SK-N-SH (cell line): ENCODE data around the gene PALLD. TPM values are rescaled to one million over a fixed set of nuclear protein-coding genes. Genes with fewer than 3 reads are reported as not detected.

ENCODE experiments used
- CTCF ChIA-PET: fragments of 300-600, 350-600 bp; formaldehyde crosslinking; extraction: SDS; loops from one replicate; lab custom pipeline; 2021; lab: Yijun Ruan, JAX
- POLR2A ChIA-PET: fragments of 350-600 bp; sonication (Branson Sonifier 250); formaldehyde crosslinking; extraction: SDS; loops from one replicate; lab custom pipeline; 2020; ENCODE audit warnings: antibody characterized with exemption, inconsistent platforms; lab: Yijun Ruan, JAX
- DNase-seq: peaks from one replicate; pipeline ENCODE4 v3.0.0; 2012
- H2AFZ ChIP-seq: fragments of 200-600 bp; sonication (generic); 2 replicates; pipeline ENCODE4 v1.8.1; 2016; ENCODE audit warnings: antibody characterized with exemption, mild to moderate bottlenecking, low read depth
- H3F3A ChIP-seq: fragments of 200-600 bp; sonication (generic); replicated peaks from 2 replicates; pipeline ENCODE3; 2016; ENCODE audit warnings: antibody characterized with exemption, mild to moderate bottlenecking; ENCODE audit not compliant: insufficient read depth
- H3K27ac ChIP-seq, 2 experiments: fragments of 200-500 bp in 1 of 2; fragments of 200-600 bp in 1 of 2; sonication (Bioruptor generic) in 1 of 2; sonication (generic), shearing (Covaris generic) in 1 of 2; 2 replicates each; pipeline versions ENCODE4 v1.5.1 to v1.6.1; 2014 to 2016; ENCODE audit warnings: low read depth in 2 of 2, inconsistent platforms in 1 of 2, low read length in 1 of 2, mild to moderate bottlenecking in 1 of 2, mixed read lengths in 1 of 2
- H3K27me3 ChIP-seq: fragments of 200-600 bp; sonication (generic), shearing (Covaris generic); 2 replicates; pipeline ENCODE4 v1.6.1; 2016; ENCODE audit warnings: mixed run types; ENCODE audit not compliant: insufficient read depth
- H3K36me3 ChIP-seq, 2 experiments: fragments of 200-500 bp in 1 of 2; fragments of 200-600 bp in 1 of 2; sonication (Bioruptor generic) in 1 of 2; sonication (generic) in 1 of 2; replicated peaks in 1 of 2; 2 replicates each; pipeline versions ENCODE3 to v1.5.1; 2014 to 2016; ENCODE audit warnings: low read length in 1 of 2, mild to moderate bottlenecking in 1 of 2; ENCODE audit not compliant: insufficient read depth in 2 of 2, control insufficient read depth in 1 of 2
- H3K4me1 ChIP-seq, 2 experiments: fragments of 200-500 bp in 1 of 2; fragments of 200-600 bp in 1 of 2; sonication (Bioruptor generic) in 1 of 2; sonication (generic), shearing (Covaris generic) in 1 of 2; 2 replicates each; pipeline versions ENCODE4 v1.5.1 to v1.6.1; 2014 to 2016; ENCODE audit warnings: low read depth in 1 of 2, low read length in 1 of 2, mixed run types in 1 of 2; ENCODE audit not compliant: insufficient read depth in 2 of 2, control insufficient read depth in 1 of 2
- H3K4me2 ChIP-seq: fragments of 200-600 bp; sonication (generic), shearing (Covaris generic); 2 replicates; pipeline ENCODE4 v1.6.1; 2017; ENCODE audit warnings: mixed run types
- H3K4me3 ChIP-seq, 2 experiments: fragments of 200-500 bp in 1 of 2; fragments of 200-600 bp in 1 of 2; sonication (Bioruptor generic) in 1 of 2; sonication (generic), shearing (Covaris generic) in 1 of 2; 2 replicates each; pipeline versions ENCODE4 v1.5.1 to v1.8.1; 2014 to 2016; ENCODE audit warnings: low read depth in 2 of 2, inconsistent platforms in 1 of 2, low read length in 1 of 2, mild to moderate bottlenecking in 1 of 2, mixed read lengths in 1 of 2, moderate library complexity in 1 of 2
- H3K79me2 ChIP-seq: fragments of 200-600 bp; sonication (generic); 2 replicates; pipeline ENCODE4 v1.8.1; 2017; ENCODE audit warnings: mild to moderate bottlenecking; ENCODE audit not compliant: insufficient read depth
- H3K9ac ChIP-seq: fragments of 200-600 bp; sonication (generic); 2 replicates; pipeline ENCODE4 v1.6.1; 2017; ENCODE audit warnings: mixed run types
- H3K9me2 ChIP-seq: fragments of 200-600 bp; sonication (generic); 2 replicates; pipeline ENCODE4 v1.6.1; 2017; ENCODE audit warnings: mixed run types
- H3K9me3 ChIP-seq: fragments of 200-600 bp; sonication (generic); 2 replicates; pipeline ENCODE4 v1.6.1; 2017; ENCODE audit warnings: mixed run types, mild to moderate bottlenecking, moderate library complexity
- H4K20me1 ChIP-seq: fragments of 200-600 bp; sonication (generic); 2 replicates; pipeline ENCODE4 v1.6.1; 2017; ENCODE audit warnings: mild to moderate bottlenecking, mixed run types; ENCODE audit not compliant: insufficient read depth
- CTCF ChIP-seq: fragments of 200-600 bp; sonication (generic); IDR thresholded peaks from 2 replicates; pipeline ENCODE4 v1.6.1; 2017; ENCODE audit warnings: antibody characterized with exemption, mild to moderate bottlenecking, moderate library complexity
- ELF1 ChIP-seq: IDR thresholded peaks from 2 replicates; pipeline ENCODE4 v1.4.0; 2012
- EP300 ChIP-seq, 2 experiments: IDR thresholded peaks; 2 replicates each; pipeline versions ENCODE4 v1.4.0 to v1.6.1; 2012; ENCODE audit warnings: borderline replicate concordance in 1 of 2, low read depth in 1 of 2, low read length in 1 of 2
- FOSL2 ChIP-seq: IDR thresholded peaks from 2 replicates; pipeline ENCODE4 v1.4.0; 2012; ENCODE audit warnings: low read depth, mild to moderate bottlenecking, moderate library complexity, borderline replicate concordance
- GABPA ChIP-seq: IDR thresholded peaks from 2 replicates; pipeline ENCODE4 v1.4.0; 2012; ENCODE audit warnings: low read depth, mild to moderate bottlenecking
- GATA2 ChIP-seq: sonication (generic); formaldehyde crosslinking; IDR thresholded peaks from 2 replicates; pipeline ENCODE4 v1.5.0; 2020; ENCODE audit warnings: mild to moderate bottlenecking, missing genetic modification reagents
- MAX ChIP-seq: IDR thresholded peaks from 2 replicates; pipeline ENCODE4 v1.4.0; 2012; ENCODE audit warnings: low read depth
- MXI1 ChIP-seq: IDR thresholded peaks from 2 replicates; pipeline ENCODE4 v1.6.1; 2012; ENCODE audit warnings: mild to moderate bottlenecking, low read depth, low read length, improper control_type of control experiment
- PBX3 ChIP-seq: IDR thresholded peaks from 2 replicates; pipeline ENCODE4; 2012
- RAD21 ChIP-seq: IDR thresholded peaks from 2 replicates; pipeline ENCODE4 v1.6.1; 2012; ENCODE audit warnings: mild to moderate bottlenecking, low read length
- TAF1 ChIP-seq: IDR thresholded peaks from 2 replicates; pipeline ENCODE4 v1.6.1; 2012; ENCODE audit warnings: low read depth, mild to moderate bottlenecking, low read length, moderate library complexity, borderline replicate concordance
- WGBS: methylation state at CpG from one replicate; pipeline ENCODE4 v1.1.6; 2017; ENCODE audit warnings: low lambda C conversion rate; 5-methylcytosine and 5-hydroxymethylcytosine counted together
- polyA plus RNA-seq, 3 experiments: library from polyadenylated mRNA; depleted of rRNA; stranded (reverse); fragments of >200 nt; gene quantifications; 2 replicates each; pipeline ENCODE4 v1.2.3, GENCODE V29; 2012

The PALLD gene
- polyA plus RNA-seq, 1 of the 3 experiments (the other 2 are of a cell fraction): 33.0 TPM

GRCh38 chr4:168551211-168551610 is 54.4 kb downstream of the PALLD start (continued):
- TF ChIP-seq CTCF: no peak
- TF ChIP-seq PBX3: peak; percentile 80
- TF ChIP-seq GATA2 (CRISPR knock-in tag): no peak
- no peak for TF ChIP-seq RAD21
- TF ChIP-seq TAF1: no peak
- peak; percentile 84 for TF ChIP-seq FOSL2
- TF ChIP-seq EP300 (IDR thresholded peaks at IDR 0.05; ENCODE audit: borderline replicate concordance in 1 of 2, low read depth in 1 of 2, low read length in 1 of 2): peak in 1 of 2 experiments; percentile 89; a peak in 2 of 4 replicates
- TF ChIP-seq ELF1: peak; percentile 27; the same call in 1 of the 2 replicates
- TF ChIP-seq GABPA: no peak
- TF ChIP-seq, all 33 proteins: peak for 11

GRCh38 chr4:168551945-168552695 is 55.3 kb downstream of the PALLD start:
- H3K27ac ChIP-seq: peak overlapping the region in 1 of 2 experiments; percentile 92; a peak in 2 of 4 replicates
- no peak for DNase-seq
- no peak overlapping the region for H2AFZ ChIP-seq
- no peaks in the 10 kb centered on the region for H3K27me3 ChIP-seq
- no peak for TF ChIP-seq MAX
- peak; percentile 38 for TF ChIP-seq RAD21
- TF ChIP-seq CTCF: peak; percentile 35; the same call in 1 of the 2 replicates
- TF ChIP-seq MXI1: no peak
- ChIA-PET POLR2A (no interaction called here), CTCF (interaction anchor here (0.6 to 1.7 kb wide), 6 partner anchors 9 to 369 kb away, joined by 3 to 4 read pairs (median 4); no protein-coding TSS in a partner anchor)
- peak overlapping the region; percentile 39; the same call in 1 of the 2 replicates for H3K4me2 ChIP-seq
- H3K9me2 ChIP-seq: no peaks in the 10 kb centered on the region
- peaks cover 38% of the 10 kb centered on the region for H3F3A ChIP-seq
- no peaks in the 10 kb centered on the region for H3K36me3 ChIP-seq
- H3K4me1 ChIP-seq: peaks cover 13 to 35% of the 10 kb centered on the region in 2 experiments
- no peaks in the 10 kb centered on the region for H3K9me3 ChIP-seq
- no peak overlapping the region for H3K4me3 ChIP-seq
- no peaks in the 10 kb centered on the region for H3K79me2 ChIP-seq
- H3K9ac ChIP-seq: peak overlapping the region; percentile 64
- H4K20me1 ChIP-seq: no peaks in the 10 kb centered on the region
- whole genome bisulfite sequencing: 91% methylated on average over 2 of the region's 2 CpGs
